ENCODE measurements around the gene ALKBH1.

DNA sequence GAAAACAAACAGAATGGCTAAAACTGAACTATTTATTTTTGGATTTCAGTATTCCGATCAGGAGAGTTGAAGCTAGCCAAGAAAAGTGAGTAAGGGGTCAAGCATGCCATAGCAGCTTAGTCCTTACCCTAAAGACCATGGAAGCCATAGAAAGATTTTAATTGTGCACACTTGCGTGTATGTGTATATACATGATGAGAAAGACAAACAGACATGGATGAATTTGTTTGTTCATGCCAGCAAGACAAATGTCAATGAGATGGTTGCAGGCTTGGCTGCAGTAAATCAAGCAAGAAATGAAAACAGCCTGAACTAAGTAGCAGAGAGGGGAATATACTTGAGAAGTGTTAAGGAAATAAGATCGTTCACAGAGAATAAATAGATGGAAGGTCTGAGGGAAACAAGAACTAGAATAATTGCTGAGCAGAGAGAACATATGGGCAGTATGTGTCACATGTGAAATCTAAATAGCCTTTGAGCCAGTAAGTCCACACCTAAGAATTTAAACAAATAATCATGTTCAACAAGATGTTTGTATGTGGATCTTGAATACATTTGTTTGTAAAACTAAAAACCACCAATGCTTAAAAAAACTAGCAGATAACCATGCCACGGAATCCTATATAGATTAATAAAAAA lies 38.4 kb upstream of the ALKBH1 start:
- TF ChIP-seq, protein P1, sequence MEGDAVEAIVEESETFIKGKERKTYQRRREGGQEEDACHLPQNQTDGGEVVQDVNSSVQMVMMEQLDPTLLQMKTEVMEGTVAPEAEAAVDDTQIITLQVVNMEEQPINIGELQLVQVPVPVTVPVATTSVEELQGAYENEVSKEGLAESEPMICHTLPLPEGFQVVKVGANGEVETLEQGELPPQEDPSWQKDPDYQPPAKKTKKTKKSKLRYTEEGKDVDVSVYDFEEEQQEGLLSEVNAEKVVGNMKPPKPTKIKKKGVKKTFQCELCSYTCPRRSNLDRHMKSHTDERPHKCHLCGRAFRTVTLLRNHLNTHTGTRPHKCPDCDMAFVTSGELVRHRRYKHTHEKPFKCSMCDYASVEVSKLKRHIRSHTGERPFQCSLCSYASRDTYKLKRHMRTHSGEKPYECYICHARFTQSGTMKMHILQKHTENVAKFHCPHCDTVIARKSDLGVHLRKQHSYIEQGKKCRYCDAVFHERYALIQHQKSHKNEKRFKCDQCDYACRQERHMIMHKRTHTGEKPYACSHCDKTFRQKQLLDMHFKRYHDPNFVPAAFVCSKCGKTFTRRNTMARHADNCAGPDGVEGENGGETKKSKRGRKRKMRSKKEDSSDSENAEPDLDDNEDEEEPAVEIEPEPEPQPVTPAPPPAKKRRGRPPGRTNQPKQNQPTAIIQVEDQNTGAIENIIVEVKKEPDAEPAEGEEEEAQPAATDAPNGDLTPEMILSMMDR (IDR thresholded peaks at IDR 0.05) = no peak
- TF ChIP-seq POLR2A (IDR thresholded peaks at IDR 0.05) = no peak
